Measurements from ENCODE around the gene PRF1.
"Not testable (repeated sequence)": the region's sequence is repeated elsewhere in the genome, so short reads cannot be mapped to it uniquely, and the experiment has no call there.

DNA sequence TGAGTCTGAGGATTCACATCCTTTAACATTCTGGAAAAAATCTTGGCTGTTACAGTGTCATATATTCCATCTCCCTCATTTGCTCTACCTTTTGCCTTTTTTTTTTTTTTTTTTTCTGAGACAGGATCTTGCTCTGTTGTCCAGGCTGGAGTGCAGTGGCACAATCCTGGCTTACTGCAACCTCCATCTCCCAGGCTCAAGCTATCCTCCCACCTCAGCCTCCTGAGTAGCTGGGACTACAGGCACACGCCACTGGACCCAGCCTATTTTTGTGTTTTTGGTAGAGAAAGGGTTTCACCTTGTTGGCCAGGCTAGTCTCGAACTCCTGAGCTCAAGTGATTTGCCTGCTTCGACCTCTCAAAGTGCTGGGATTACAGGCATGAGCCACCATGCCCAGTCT is 11.8 kb upstream of the PRF1 start:
- TF ChIP-seq CTCF (conservative IDR thresholded peaks at IDR 0.05 in 1 of 2, IDR thresholded peaks at IDR 0.05 in 1 of 2; ENCODE audit: low read depth in 1 of 2, low read length in 2 of 2); EZH2 (IDR thresholded peaks at IDR 0.05; ENCODE audit: low read length, missing control alignments): not testable (repeated sequence)
